ENCODE measurements around the gene ZBTB42.
"Not testable (repeated sequence)": the region's sequence is repeated elsewhere in the genome, so short reads cannot be mapped to it uniquely, and the experiment has no call there.

Gene ZBTB42

GRCh38 chr14:104813286-104813685 lies 12.4 kb downstream of the ZBTB42 start:
- DNase-seq: no peak

GRCh38 chr14:104814701-104815100 lies 13.8 kb downstream of the ZBTB42 start:
- not testable (repeated sequence) for DNase-seq

- DNase-seq: no peak
Observed at GRCh38 chr14:104816616-104816884, 15.6 kb downstream of the ZBTB42 start.

- no peak for DNase-seq
Observed at GRCh38 chr14:104817930-104818713, 17.2 kb downstream of the ZBTB42 start.

- DNase-seq: no peak
Observed at GRCh38 chr14:104818714-104819161, 17.8 kb downstream of the ZBTB42 start.

GRCh38 chr14:104819361-104819781 lies 18.5 kb downstream of the ZBTB42 start:
- no peak for DNase-seq

GRCh38 chr14:104820669-104821228 lies 19.8 kb downstream of the ZBTB42 start:
- peak in 1 of 3 experiments; percentile 15 for DNase-seq

GRCh38 chr14:104821229-104821945 lies 20.5 kb downstream of the ZBTB42 start:
- no peak for DNase-seq

GRCh38 chr14:104821971-104822608 lies 21.2 kb downstream of the ZBTB42 start:
- DNase-seq: no peak

- DNase-seq: no peak
Observed at GRCh38 chr14:104822821-104823615, 22.1 kb downstream of the ZBTB42 start.

- DNase-seq: no peak
Observed at GRCh38 chr14:104824353-104824997, 23.6 kb downstream of the ZBTB42 start.

GRCh38 chr14:104826189-104826860 lies 25.4 kb downstream of the ZBTB42 start:
- DNase-seq: peak; percentile 87 to 90 (median 89)

- DNase-seq: peak in 1 of 3 experiments; percentile 55
Observed at GRCh38 chr14:104826861-104827176, 25.9 kb downstream of the ZBTB42 start.

- peak in 2 of 3 experiments; percentile 75 to 77 for DNase-seq
Observed at GRCh38 chr14:104827177-104828055, 26.5 kb downstream of the ZBTB42 start.

- DNase-seq: no peak
Observed at GRCh38 chr14:104830781-104831180, 29.9 kb downstream of the ZBTB42 start.

GRCh38 chr14:104836171-104836935 lies 35.5 kb downstream of the ZBTB42 start:
- DNase-seq: not testable (repeated sequence)

- DNase-seq: no peak
Observed at GRCh38 chr14:104841730-104842129, 40.8 kb downstream of the ZBTB42 start.

GRCh38 chr14:104843006-104843405 lies 42.1 kb downstream of the ZBTB42 start:
- no peak for DNase-seq

GRCh38 chr14:104843442-104844305 lies 42.8 kb downstream of the ZBTB42 start:
- peak in 1 of 3 experiments; percentile 28 for DNase-seq

All from NCI-H1417 (cell line).